DOHH2 (cell line): ENCODE results near the gene POU6F1.

Experiments used
- EZH2phosphoT487 ChIP-seq: fragments of 200-600 bp; sonication (generic); IDR thresholded peaks from 2 replicates; pipeline ENCODE4 v1.6.1; 2017; ENCODE audit warnings: borderline replicate concordance, mild to moderate bottlenecking, antibody characterized with exemption, low read length, moderate library complexity, mixed read lengths
- TF ChIP-seq, protein P1 (sequence below): fragments of 200-600 bp; sonication (generic); IDR thresholded peaks from one replicate; pipeline ENCODE4 v1.5.1; 2014; ENCODE audit warnings: antibody characterized with exemption, mild to moderate bottlenecking, low read depth, low read length; ENCODE audit not compliant: poor library complexity, severe bottlenecking

DNA sequence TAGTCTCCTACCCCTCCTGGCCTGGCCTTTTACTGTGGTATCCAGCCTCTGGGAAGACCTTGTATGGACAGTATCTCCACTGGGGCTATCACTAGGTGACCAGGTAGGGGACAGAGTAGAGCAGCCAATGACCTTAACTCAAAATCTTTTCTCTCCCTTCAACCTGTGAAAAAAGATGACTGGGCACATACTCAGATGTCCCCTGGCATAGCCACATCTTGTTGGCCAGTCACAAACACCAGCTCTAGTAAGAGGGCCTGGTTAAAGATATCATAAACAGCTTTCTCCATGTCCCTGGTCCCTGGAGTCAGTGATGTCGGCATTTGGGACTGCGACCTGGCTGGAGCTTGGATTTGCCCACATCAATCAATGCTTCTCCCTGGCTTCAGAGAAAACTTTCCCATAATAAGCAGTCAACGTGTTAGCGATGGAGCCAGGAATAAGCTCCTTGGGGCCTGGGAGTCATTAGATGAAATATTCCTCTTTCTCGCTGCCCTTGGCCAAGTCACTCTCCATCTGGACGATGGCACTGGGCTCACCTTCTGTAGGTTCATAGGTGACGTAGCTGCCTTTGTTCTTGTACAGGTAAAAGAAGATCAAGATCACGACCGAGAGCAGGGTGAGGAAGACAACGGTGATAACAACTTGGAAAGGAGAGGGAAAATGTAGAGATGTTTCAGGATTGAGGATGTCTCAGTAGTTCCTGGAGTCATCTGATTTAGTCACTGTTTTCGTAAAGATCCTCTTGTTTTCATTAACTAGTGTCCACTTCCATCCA, 27.8 kb upstream of the POU6F1 start:
- TF ChIP-seq, protein P1, sequence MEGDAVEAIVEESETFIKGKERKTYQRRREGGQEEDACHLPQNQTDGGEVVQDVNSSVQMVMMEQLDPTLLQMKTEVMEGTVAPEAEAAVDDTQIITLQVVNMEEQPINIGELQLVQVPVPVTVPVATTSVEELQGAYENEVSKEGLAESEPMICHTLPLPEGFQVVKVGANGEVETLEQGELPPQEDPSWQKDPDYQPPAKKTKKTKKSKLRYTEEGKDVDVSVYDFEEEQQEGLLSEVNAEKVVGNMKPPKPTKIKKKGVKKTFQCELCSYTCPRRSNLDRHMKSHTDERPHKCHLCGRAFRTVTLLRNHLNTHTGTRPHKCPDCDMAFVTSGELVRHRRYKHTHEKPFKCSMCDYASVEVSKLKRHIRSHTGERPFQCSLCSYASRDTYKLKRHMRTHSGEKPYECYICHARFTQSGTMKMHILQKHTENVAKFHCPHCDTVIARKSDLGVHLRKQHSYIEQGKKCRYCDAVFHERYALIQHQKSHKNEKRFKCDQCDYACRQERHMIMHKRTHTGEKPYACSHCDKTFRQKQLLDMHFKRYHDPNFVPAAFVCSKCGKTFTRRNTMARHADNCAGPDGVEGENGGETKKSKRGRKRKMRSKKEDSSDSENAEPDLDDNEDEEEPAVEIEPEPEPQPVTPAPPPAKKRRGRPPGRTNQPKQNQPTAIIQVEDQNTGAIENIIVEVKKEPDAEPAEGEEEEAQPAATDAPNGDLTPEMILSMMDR, result no peak
- no peak for TF ChIP-seq EZH2phosphoT487
